ENCODE results near the gene FCN3. TPM values are rescaled to one million over a fixed set of nuclear protein-coding genes. Genes with fewer than 3 reads are reported as not detected.

FCN3 gene
- total and polyA plus RNA-seq, 9 of the 15 experiments (the other 6 are each of a cell fraction or from before 2014, with no cell fraction given) = 0.49 TPM; not detected in 8

GRCh38 chr1:27321813-27322568 lies 52.6 kb downstream of the FCN3 start, which contains the start of gene TMEM222 (continued):
- TF ChIP-seq, protein P1, sequence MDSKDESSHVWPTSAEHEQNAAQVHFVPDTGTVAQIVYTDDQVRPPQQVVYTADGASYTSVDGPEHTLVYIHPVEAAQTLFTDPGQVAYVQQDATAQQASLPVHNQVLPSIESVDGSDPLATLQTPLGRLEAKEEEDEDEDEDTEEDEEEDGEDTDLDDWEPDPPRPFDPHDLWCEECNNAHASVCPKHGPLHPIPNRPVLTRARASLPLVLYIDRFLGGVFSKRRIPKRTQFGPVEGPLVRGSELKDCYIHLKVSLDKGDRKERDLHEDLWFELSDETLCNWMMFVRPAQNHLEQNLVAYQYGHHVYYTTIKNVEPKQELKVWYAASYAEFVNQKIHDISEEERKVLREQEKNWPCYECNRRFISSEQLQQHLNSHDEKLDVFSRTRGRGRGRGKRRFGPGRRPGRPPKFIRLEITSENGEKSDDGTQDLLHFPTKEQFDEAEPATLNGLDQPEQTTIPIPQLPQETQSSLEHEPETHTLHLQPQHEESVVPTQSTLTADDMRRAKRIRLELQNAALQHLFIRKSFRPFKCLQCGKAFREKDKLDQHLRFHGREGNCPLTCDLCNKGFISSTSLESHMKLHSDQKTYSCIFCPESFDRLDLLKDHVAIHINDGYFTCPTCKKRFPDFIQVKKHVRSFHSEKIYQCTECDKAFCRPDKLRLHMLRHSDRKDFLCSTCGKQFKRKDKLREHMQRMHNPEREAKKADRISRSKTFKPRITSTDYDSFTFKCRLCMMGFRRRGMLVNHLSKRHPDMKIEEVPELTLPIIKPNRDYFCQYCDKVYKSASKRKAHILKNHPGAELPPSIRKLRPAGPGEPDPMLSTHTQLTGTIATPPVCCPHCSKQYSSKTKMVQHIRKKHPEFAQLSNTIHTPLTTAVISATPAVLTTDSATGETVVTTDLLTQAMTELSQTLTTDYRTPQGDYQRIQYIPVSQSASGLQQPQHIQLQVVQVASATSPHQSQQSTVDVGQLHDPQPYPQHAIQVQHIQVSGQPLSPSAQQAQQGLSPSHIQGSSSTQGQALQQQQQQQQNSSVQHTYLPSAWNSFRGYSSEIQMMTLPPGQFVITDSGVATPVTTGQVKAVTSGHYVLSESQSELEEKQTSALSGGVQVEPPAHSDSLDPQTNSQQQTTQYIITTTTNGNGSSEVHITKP (IDR thresholded peaks at IDR 0.05; ENCODE audit: partially characterized antibody) = peak; percentile 90
- TF ChIP-seq FOXK1 (CRISPR knock-in tag; IDR thresholded peaks at IDR 0.05; ENCODE audit: borderline replicate concordance) (peak; percentile 97), ERF (CRISPR knock-in tag; IDR thresholded peaks at IDR 0.05) (0 out of 2 replicates have a peak, but pooled peaks have one; percentile 13), CBFA2T2 (conservative IDR thresholded peaks at IDR 0.05) (no peak), KLF16 (IDR thresholded peaks at IDR 0.05) (peak; percentile 73), ZBTB11 (CRISPR knock-in tag; IDR thresholded peaks at IDR 0.05) (peak; percentile 99 to 100 (median 99)), ARID3A (IDR thresholded peaks at IDR 0.05; ENCODE audit: borderline replicate concordance, low read depth, low read length) (no peak), ZNF232 (CRISPR knock-in tag; IDR thresholded peaks at IDR 0.05) (peak; percentile 95)
- TF ChIP-seq, protein P2, sequence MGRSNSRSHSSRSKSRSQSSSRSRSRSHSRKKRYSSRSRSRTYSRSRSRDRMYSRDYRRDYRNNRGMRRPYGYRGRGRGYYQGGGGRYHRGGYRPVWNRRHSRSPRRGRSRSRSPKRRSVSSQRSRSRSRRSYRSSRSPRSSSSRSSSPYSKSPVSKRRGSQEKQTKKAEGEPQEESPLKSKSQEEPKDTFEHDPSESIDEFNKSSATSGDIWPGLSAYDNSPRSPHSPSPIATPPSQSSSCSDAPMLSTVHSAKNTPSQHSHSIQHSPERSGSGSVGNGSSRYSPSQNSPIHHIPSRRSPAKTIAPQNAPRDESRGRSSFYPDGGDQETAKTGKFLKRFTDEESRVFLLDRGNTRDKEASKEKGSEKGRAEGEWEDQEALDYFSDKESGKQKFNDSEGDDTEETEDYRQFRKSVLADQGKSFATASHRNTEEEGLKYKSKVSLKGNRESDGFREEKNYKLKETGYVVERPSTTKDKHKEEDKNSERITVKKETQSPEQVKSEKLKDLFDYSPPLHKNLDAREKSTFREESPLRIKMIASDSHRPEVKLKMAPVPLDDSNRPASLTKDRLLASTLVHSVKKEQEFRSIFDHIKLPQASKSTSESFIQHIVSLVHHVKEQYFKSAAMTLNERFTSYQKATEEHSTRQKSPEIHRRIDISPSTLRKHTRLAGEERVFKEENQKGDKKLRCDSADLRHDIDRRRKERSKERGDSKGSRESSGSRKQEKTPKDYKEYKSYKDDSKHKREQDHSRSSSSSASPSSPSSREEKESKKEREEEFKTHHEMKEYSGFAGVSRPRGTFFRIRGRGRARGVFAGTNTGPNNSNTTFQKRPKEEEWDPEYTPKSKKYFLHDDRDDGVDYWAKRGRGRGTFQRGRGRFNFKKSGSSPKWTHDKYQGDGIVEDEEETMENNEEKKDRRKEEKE (IDR thresholded peaks at IDR 0.05; ENCODE audit: borderline replicate concordance in 1 of 2, control insufficient read depth in 1 of 2, low read depth in 2 of 2, low read length in 1 of 2) = peak in 1 of 2 experiments; percentile 96; a peak in 2 of 4 replicates
- TF ChIP-seq, protein P3, sequence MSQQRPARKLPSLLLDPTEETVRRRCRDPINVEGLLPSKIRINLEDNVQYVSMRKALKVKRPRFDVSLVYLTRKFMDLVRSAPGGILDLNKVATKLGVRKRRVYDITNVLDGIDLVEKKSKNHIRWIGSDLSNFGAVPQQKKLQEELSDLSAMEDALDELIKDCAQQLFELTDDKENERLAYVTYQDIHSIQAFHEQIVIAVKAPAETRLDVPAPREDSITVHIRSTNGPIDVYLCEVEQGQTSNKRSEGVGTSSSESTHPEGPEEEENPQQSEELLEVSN (IDR thresholded peaks at IDR 0.05; ENCODE audit: borderline replicate concordance in 1 of 2, extremely low read depth in 1 of 2, insufficient read depth in 1 of 2, insufficient read length in 1 of 2, low read depth in 1 of 2, low read length in 1 of 2, poor library complexity in 1 of 2, severe bottlenecking in 1 of 2) = peak; percentile 73 to 89
